Motor neuron (in vitro differentiated cells): Measurements from ENCODE around the gene AKAP13. TPM values are rescaled to one million over a fixed set of nuclear protein-coding genes. Genes with fewer than 3 reads are reported as not detected.

ENCODE experiments used
- ATAC-seq, 8 experiments: fragments of 200-7000 bp; cut with Tn5 transposase; replicated peaks in 6 of 8; 2 replicates each; pipeline ENCODE4 v1.8.0; 2021; ENCODE audit warnings: mild to moderate bottlenecking in 8 of 8, moderate library complexity in 8 of 8
- H3K27ac ChIP-seq, 2 donors: fragments of 250-450 bp; sonication (Bioruptor Pico); 2 replicates each; pipeline ENCODE4 v1.9.0; 2021; ENCODE audit warnings: antibody characterized with exemption in 2 of 2, mild to moderate bottlenecking in 2 of 2, moderate library complexity in 1 of 2
- H3K4me1 ChIP-seq, 2 donors: fragments of 250-450 bp; sonication (Bioruptor Pico); replicated peaks in 1 of 2; 2 replicates each; pipeline ENCODE4 v1.6.1; 2021; ENCODE audit warnings: antibody characterized with exemption in 2 of 2, mild to moderate bottlenecking in 2 of 2, moderate library complexity in 1 of 2
- H3K4me3 ChIP-seq, 5 donors: fragments of 250-450 bp; sonication (Bioruptor Pico); 2 replicates each; pipeline ENCODE4 v1.9.0; 2021; ENCODE audit warnings: antibody characterized with exemption in 5 of 5, mild to moderate bottlenecking in 5 of 5, moderate library complexity in 4 of 5
- WGBS, 10 experiments: fragments of 450-650 bp; shearing (Covaris generic); methylation state at CpG; one replicate each; pipeline ENCODE4 v1.0.0; 2022; 5-methylcytosine and 5-hydroxymethylcytosine counted together
- in situ Hi-C, 9 experiments: fragments of 400-800 bp; cut with MboI; loops; one replicate each; pipeline ENCODE4 v1.15.0; 2021; ENCODE audit warnings: low sequenced_read_pairs in 9 of 9, low pct_unique_long_range_greater_than_20kb in 2 of 9; ENCODE audit not compliant: unreplicated experiment in 9 of 9
- total RNA-seq, 8 experiments: library from RNA; unstranded; fragments of 300-600 nt; gene quantifications; 2 replicates each; pipeline versions ENCODE4 v1.2.3 to v1.2.4, GENCODE V29; 2022

Gene AKAP13
- total RNA-seq, 8 experiments from 2014 or later: 18.6 to 60.2 (median 38.2) TPM

DNA sequence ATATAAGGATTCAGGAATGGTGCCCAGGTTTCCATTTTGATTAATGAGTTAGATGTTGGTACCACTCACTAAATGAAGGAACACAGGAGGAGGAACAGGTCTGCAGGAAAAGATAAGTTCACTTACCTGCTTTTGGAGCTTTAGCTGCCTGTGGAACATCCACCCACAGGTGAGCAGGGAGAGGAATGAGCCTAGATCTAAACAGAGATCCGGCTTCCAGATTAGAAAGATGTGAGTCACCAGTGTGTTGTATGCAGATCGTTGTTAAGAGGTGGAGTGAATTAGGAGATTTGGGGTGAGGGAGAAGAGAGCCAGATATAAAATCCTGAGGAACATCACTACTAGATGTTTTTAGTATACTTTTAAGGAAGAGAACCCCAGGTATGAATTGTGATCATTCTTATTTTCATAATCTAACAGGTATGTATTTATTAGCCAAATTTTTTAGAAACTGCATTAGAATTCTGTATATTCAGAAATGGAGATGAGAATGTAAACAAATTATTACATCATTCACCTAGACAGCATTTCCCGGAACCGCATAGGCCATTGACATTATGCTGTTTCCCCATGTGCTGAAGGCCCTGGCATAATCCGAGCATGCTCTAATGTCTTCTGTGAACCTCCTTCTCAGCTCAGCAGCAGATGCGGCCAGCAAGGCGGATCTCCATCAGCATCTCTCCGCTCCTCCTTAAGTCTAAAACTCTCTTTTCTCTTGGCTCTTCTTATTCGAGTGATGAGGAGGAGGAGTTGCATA is 296.1 kb downstream of the AKAP13 start:
- ATAC-seq: peak in 3 of 8 experiments; percentile 33 to 76 (median 51)
- in situ Hi-C loops: no loop called here
- Histone ChIP-seq H3K4me1 (no peaks in the 10 kb centered on the region), H3K4me3 (no peak overlapping the region), H3K27ac (no peak overlapping the region)
- WGBS, 10 experiments: 58 to 97% (median 84%) methylated on average over 3 to 8 of the region's 9 CpGs; no CpG with 5 or more reads in 2 of the 10 experiments

DNA sequence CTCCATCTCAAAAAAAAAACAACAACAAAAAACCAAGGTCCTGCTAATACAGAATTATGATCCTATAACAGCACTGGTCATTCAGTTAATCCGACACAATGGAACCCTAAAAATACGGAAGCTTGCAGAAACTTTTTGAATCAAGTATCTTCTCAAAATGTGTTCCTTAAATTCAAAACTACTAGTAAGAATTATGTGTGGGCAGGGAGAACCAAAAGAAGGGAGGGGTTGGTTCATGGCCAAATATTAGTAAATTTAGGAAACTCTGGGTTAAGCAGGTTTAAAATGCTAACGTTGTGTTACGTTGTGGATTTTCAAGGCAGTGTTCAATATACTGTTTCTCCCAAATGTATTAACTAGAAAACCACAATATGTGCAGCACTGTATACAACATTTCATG is 298.8 kb downstream of the AKAP13 start:
- Histone ChIP-seq H3K27ac (no peak overlapping the region), H3K4me1 (no peaks in the 10 kb centered on the region), H3K4me3 (no peak overlapping the region)
- no peak for ATAC-seq
- WGBS, 10 experiments: 70 to 100% (median 91%) methylated on average over 2 to 4 of the region's 4 CpGs; no CpG with 5 or more reads in 1 of the 10 experiments
- in situ Hi-C loops: no loop called here

DNA sequence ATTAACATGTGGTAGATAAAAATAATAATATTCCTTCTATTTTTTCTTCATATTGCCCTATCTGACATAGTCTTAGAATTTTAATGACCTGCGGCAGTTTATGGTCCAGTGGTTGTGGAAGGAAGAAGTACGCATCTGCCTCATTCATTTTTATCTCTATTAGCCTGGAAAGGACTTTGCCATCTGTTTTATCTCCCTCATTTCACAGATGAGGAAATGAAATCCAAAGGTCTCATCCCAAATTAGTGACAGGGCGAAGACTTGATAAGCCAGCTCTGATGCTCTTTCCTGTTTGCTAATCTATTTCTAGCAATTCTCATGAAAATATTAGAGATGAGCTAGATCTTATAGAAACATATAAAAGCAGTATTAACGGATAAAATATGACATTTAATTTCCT is 301.0 kb downstream of the AKAP13 start:
- 79 to 100% (median 96%) methylated on average over 1 to 4 of the region's 4 CpGs for WGBS, 10 experiments
- in situ Hi-C loops: no loop called here
- Histone ChIP-seq H3K27ac (no peak overlapping the region), H3K4me1 (no peaks in the 10 kb centered on the region), H3K4me3 (no peak overlapping the region)
- ATAC-seq: no peak

DNA sequence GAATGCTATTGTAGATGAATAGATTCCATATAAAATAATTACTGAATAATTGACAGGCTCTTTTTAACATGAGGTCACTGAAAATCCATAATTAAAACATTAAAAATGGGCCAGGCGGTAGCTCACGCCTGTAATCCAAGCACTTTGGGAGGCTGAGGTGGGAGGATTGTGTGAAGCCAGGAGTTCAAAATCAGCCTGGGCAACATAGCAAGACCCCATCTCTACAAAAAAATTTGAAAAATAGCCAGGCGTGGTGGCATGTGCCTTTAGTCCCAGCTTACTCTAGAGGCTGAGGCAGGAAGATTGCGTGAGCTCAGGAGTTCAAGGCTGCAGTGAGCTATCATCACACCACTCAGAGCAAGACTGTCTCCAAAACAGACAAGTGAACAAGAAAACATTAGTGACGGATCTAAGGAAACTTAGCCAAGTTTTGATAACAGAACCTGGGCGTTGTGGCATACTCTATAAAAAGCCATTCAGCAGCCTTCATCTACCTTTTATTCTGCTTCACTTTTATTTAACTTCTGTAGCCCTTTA is 303.8 kb downstream of the AKAP13 start:
- in situ Hi-C loops: no loop called here
- Histone ChIP-seq H3K27ac (no peak overlapping the region), H3K4me1 (no peaks in the 10 kb centered on the region), H3K4me3 (no peak overlapping the region)
- no peak for ATAC-seq
- WGBS, 10 experiments: 71 to 100% (median 89%) methylated on average over 1 to 6 of the region's 6 CpGs; no CpG with 5 or more reads in 2 of the 10 experiments

DNA sequence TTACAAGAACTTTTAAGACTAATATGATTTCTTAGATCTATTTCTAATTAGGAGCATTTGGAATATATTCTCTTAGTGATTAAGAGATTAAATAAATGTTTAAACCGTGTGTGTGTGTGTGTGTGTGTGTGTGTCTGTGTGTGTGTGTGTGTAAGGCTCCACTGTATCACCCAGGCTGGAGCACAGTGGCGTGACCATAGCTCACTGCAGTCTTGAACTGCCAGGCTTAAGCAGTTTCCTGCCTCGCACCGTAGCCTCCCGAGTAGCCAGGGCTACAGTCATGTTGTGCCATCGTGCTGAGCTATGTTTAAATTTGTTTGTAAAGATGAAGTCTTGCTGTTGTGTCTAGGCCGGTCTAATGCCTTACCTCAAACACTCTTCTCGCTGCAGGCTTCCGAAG is 305.0 kb downstream of the AKAP13 start:
- Histone ChIP-seq H3K27ac (no peak overlapping the region), H3K4me3 (no peak overlapping the region), H3K4me1 (peaks cover 0 to 5% of the 10 kb centered on the region in 2 donors)
- 78 to 100% (median 93%) methylated on average over 1 to 9 of the region's 9 CpGs; no CpG with 5 or more reads in 2 of the 10 experiments for WGBS, 10 experiments
- in situ Hi-C loops: no loop called here
- no peak for ATAC-seq

DNA sequence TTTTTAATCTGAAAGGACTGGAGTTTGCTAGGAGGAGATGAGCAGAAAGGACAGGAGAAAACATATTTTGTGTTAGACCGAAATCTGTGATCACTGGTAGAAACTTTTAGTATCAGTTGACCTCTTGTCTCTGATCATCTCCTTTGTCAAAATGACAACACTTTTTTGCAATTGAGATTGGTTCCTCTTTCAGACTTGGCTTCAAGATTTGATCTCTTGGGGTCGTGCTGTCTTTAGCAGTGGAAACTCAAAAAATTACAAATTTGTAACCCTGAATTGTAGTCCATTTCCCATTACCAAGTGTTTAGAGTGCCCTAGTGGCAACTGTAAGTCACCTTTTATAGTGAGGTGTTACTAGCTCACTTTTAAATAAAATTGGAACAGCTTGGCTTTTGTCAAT is 306.9 kb downstream of the AKAP13 start:
- no peak overlapping the region for H3K4me3 ChIP-seq
- peaks cover 0 to 5% of the 10 kb centered on the region in 2 donors for H3K4me1 ChIP-seq
- no peak for ATAC-seq
- no peak overlapping the region for H3K27ac ChIP-seq
- 60 to 100% (median 93%) methylated on average over 1 to 2 of the region's 2 CpGs; no CpG with 5 or more reads in 2 of the 10 experiments for WGBS, 10 experiments
- in situ Hi-C loops: no loop called here

DNA sequence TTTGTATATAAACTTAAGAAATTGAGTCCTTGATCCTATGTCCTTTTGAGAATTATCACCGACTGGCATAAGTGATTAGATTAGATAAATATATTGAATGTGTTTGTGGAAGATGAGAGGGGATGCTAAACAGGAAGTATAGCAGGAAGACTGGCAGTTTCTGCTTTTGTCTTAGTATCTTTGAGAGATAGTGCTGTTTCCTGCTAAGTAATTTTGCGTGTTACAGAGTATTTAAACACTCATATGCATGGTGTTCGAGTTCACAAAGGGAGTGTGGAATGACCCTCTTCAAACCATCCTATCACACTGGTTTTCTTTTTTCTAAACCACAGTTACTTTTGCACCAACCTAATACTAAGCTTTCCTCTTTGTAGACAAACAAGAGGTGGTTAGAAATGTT is 308.3 kb downstream of the AKAP13 start:
- H3K4me3 ChIP-seq: no peak overlapping the region
- 33 to 100% (median 85%) methylated on average over 1 to 3 of the region's 3 CpGs for WGBS, 10 experiments
- in situ Hi-C loops: no loop called here
- H3K4me1 ChIP-seq: peaks cover 0 to 5% of the 10 kb centered on the region in 2 donors
- no peak overlapping the region for H3K27ac ChIP-seq
- ATAC-seq: no peak

DNA sequence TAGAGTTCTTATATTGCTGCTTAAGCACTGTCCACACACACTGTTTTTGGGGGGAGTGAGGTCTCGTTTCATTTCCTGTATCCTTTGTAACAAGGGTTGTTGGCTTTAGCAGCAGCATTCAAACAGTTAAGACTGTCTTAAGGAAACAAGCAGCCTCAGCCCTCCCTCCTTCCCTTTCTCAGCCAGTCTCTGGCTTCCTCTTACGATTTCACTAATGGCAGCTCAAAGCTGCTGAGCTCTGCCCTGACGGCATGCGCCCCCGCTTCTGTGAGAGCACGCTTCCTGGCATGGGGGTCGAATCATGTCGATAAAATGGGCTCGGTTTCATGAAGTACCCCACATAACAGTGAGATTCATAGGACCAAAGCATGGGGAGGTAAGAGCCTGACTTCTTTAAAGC is 309.3 kb downstream of the AKAP13 start:
- no peak overlapping the region for H3K4me3 ChIP-seq
- no peak overlapping the region for H3K27ac ChIP-seq
- ATAC-seq: peak in 4 of 8 experiments; percentile 36 to 68 (median 60)
- 27 to 67% (median 39%) methylated on average over 1 to 9 of the region's 9 CpGs; no CpG with 5 or more reads in 2 of the 10 experiments for WGBS, 10 experiments
- in situ Hi-C loops: no loop called here
- peaks cover 0 to 5% of the 10 kb centered on the region in 2 donors for H3K4me1 ChIP-seq

DNA sequence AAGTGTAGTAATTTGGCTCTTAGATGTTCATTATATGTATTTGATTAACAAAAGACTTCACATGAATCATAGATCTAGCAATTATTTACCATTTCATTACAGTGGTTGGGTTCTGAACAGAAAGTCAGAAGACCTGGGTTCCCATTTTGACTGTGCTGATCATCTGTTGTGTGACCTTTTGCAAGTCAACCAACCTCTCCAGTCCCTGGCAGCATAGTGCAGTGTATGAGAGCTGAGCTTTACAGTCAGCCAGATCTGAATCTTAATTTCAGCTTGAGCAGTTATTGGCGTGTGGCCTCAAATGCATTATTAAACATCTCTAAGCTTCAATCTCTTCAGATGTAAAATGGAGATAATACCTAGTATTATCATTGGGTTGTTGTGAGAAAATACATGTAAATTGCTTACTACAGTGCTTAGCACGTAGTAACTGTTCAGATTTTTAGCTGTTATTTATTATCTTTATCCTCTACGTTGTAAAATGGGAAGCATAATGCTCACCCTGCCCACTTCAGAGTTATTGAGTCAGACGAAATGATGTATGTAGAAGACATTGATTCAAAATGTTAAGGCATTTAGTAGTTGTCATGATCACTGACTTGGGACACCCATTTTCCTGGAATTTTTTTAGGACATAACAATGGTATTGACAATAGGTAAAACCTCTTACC is 310.3 kb downstream of the AKAP13 start:
- H3K4me1 ChIP-seq: peaks cover 0 to 5% of the 10 kb centered on the region in 2 donors
- no peak overlapping the region for H3K27ac ChIP-seq
- ATAC-seq: no peak
- 72 to 100% (median 92%) methylated on average over 2 to 4 of the region's 4 CpGs for WGBS, 10 experiments
- H3K4me3 ChIP-seq: no peak overlapping the region
- in situ Hi-C loops: no loop called here

DNA sequence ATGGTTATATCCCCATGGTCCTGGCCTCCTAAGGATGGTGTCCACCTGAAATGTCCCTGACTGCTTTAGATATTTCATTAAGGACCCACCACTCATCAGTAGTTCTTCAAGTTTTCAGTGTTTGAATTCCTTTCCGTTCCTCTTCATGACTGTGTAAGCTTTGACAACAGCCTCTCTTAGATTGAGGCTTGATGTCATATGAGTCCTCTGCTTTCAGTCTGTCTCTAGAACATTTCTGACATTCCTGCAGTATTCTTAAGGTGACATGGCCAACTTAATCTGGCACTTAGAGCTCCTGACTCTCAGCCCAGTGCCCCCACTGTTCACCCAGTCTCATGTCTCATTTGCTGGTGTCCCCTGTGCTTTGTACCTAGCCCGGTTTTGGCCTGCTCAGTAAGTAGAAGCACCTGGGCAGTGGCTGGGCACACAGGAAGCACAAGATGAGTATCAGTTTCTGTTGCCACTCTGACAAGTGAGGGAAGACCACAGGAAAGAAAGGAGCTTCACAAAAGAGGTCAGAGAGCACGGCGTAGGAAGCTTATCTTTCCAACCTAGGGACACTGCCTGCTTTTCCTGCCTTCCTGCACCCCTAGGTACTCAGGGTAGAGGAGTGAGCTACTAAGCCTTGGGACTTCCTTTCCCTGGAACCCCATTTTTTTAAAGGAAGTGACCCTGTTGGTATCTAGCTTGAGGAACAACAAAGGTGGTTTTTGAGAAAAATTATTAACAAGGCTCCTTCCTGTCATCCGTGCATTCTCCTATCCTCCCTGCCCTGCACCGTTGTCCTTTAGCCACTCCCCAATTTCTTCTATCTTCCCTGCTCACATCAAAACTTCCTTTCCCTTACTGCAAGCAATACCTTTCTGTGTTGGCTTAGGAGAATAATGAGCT is 311.2 kb downstream of the AKAP13 start:
- Histone ChIP-seq H3K4me3 (no peak overlapping the region), H3K27ac (no peak overlapping the region), H3K4me1 (peaks cover 0 to 5% of the 10 kb centered on the region in 2 donors)
- in situ Hi-C loops: no loop called here
- whole genome bisulfite sequencing, 10 experiments: 70 to 100% (median 87%) methylated on average over 1 to 5 of the region's 6 CpGs; no CpG with 5 or more reads in 1 of the 10 experiments
- no peak for ATAC-seq

DNA sequence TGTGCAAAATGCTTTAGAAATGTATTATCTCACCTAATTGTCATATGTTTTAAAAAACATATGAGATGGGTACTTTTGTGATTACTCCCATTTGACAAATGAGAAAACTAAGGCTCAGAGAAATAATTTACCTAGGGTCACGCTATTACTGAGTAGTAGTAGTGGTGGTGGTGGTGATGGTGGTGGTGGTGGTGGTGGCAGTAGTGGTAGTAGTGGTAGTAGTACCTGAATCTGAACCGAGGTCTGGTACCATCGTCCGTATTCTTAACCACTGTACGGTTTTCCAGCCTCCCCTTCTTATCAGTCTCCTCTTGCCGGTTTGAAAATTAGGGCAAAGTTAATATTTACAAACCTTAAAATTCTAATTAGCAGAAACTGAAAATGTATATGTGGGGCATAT is 311.9 kb downstream of the AKAP13 start:
- in situ Hi-C loops: no loop called here
- H3K4me3 ChIP-seq: no peak overlapping the region
- ATAC-seq: no peak
- no peak overlapping the region for H3K27ac ChIP-seq
- peaks cover 0 to 5% of the 10 kb centered on the region in 2 donors for H3K4me1 ChIP-seq
- WGBS, 10 experiments: 88 to 100% (median 96%) methylated on average over 1 to 6 of the region's 6 CpGs; no CpG with 5 or more reads in 3 of the 10 experiments

DNA sequence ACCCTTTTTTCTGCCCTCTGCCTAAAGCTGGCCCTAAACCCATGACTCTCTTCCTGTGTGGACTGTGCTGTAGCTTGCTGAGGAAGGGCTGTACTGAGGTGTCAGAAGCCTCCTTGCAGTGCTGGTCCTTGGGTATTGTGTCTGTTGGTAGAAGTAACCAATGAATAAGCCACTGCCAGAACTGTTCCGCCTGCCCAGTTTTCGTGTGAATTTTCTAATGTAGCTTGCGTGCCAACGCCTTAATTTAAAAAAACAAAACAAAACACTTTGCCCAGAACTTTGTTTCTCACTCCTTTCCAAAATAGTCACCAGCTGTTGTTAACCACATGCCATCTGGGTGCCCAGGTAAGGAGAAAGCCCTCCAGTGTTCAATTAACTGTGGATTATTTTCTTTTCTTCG is 312.5 kb downstream of the AKAP13 start:
- peak in 3 of 8 experiments; percentile 70 to 94 (median 81) for ATAC-seq
- in situ Hi-C loops: no loop called here
- WGBS, 10 experiments: 23 to 100% (median 67%) methylated on average over 1 to 5 of the region's 5 CpGs; no CpG with 5 or more reads in 1 of the 10 experiments
- peaks cover 0 to 5% of the 10 kb centered on the region in 2 donors for H3K4me1 ChIP-seq
- H3K4me3 ChIP-seq: no peak overlapping the region
- H3K27ac ChIP-seq: no peak overlapping the region
